Measurements from ENCODE around the gene TBC1D17.

DNA sequence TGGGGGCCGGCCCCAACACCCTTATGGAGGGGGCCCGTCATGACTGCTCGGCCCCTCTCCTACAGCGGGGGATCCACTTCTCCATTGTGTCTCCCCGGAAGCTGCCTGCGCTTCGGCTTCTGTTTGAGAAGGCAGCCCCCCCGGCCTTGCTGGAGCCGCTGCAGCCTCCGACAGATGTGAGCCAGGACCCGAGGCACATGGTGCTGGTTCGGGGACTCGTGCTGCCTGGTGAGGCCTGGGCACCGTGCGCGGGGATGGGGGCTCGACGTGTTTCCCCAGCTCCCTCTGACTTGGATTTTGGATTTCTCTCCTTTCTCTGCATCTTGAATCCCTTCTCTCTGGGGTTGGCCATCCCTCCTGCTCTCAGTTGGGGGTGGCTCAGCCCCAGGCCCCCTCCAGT, 47.8 kb upstream of the TBC1D17 start:
- TF ChIP-seq, protein P1, sequence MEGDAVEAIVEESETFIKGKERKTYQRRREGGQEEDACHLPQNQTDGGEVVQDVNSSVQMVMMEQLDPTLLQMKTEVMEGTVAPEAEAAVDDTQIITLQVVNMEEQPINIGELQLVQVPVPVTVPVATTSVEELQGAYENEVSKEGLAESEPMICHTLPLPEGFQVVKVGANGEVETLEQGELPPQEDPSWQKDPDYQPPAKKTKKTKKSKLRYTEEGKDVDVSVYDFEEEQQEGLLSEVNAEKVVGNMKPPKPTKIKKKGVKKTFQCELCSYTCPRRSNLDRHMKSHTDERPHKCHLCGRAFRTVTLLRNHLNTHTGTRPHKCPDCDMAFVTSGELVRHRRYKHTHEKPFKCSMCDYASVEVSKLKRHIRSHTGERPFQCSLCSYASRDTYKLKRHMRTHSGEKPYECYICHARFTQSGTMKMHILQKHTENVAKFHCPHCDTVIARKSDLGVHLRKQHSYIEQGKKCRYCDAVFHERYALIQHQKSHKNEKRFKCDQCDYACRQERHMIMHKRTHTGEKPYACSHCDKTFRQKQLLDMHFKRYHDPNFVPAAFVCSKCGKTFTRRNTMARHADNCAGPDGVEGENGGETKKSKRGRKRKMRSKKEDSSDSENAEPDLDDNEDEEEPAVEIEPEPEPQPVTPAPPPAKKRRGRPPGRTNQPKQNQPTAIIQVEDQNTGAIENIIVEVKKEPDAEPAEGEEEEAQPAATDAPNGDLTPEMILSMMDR (optimal IDR thresholded peaks at IDR 0.05 in 1 of 3, IDR thresholded peaks at IDR 0.05 in 1 of 3, conservative IDR thresholded peaks at IDR 0.05 in 1 of 3; ENCODE audit: extremely low read depth in 1 of 3, insufficient read depth in 2 of 3, low read length in 3 of 3) = no peak
- TF ChIP-seq EZH2 (IDR thresholded peaks at IDR 0.05; ENCODE audit: low read length) = no peak
